Liver (tissue), 9 donors: ENCODE measurements around the gene EML1. TPM values are rescaled to one million over a fixed set of nuclear protein-coding genes. Genes with fewer than 3 reads are reported as not detected.

Experiments used
- DNase-seq: peaks from one replicate; pipeline ENCODE4 v3.0.0-alpha.2; 2017; ENCODE audit warnings: low spot score
- H3K27ac ChIP-seq, 2 donors: one replicate each; pipeline ENCODE4 v1.7.0; 2013; ENCODE audit warnings: inconsistent platforms in 2 of 2, low read length in 2 of 2, control low read depth in 1 of 2, low read depth in 1 of 2, mild to moderate bottlenecking in 1 of 2
- H3K27me3 ChIP-seq, 4 donors: one replicate each; pipeline versions ENCODE4 v1.6.1 to v1.7.0; 2013; ENCODE audit warnings: low read length in 3 of 4, inconsistent platforms in 1 of 4, mild to moderate bottlenecking in 1 of 4, moderate library complexity in 1 of 4; ENCODE audit not compliant: control insufficient read depth in 4 of 4, insufficient read depth in 4 of 4
- H3K36me3 ChIP-seq, 4 donors: one replicate each; pipeline versions ENCODE4 v1.6.1 to v1.7.0; 2013; ENCODE audit warnings: low read length in 3 of 4, mild to moderate bottlenecking in 3 of 4, low read depth in 1 of 4, moderate library complexity in 1 of 4; ENCODE audit not compliant: control insufficient read depth in 4 of 4, insufficient read depth in 3 of 4
- H3K4me1 ChIP-seq, 4 donors: one replicate each; pipeline versions ENCODE4 v1.6.1 to v1.7.0; 2013; ENCODE audit warnings: low read length in 3 of 4, mild to moderate bottlenecking in 3 of 4, moderate library complexity in 1 of 4; ENCODE audit not compliant: control insufficient read depth in 4 of 4, insufficient read depth in 4 of 4
- H3K4me3 ChIP-seq, 3 donors: one replicate each; pipeline versions ENCODE4 v1.6.1 to v1.7.0; 2013; ENCODE audit warnings: low read length in 3 of 3, control low read depth in 1 of 3, low read depth in 1 of 3, mild to moderate bottlenecking in 1 of 3
- H3K9ac ChIP-seq, 2 donors: one replicate each; pipeline ENCODE4 v1.7.0; 2013; ENCODE audit warnings: low read length in 2 of 2, mild to moderate bottlenecking in 2 of 2, moderate library complexity in 2 of 2, control low read depth in 1 of 2, low read depth in 1 of 2
- H3K9me3 ChIP-seq, 4 donors: one replicate each; pipeline versions ENCODE4 v1.6.1 to v1.7.0; 2013; ENCODE audit warnings: low read length in 3 of 4; ENCODE audit not compliant: control insufficient read depth in 4 of 4
- ATF3 ChIP-seq: IDR thresholded peaks from 2 replicates; pipeline ENCODE4 v1.6.1; 2016; ENCODE audit warnings: antibody characterized with exemption
- EGR1 ChIP-seq, 2 donors: IDR thresholded peaks; 2 replicates each; pipeline ENCODE4 v1.6.1; 2016 to 2018; ENCODE audit warnings: antibody characterized with exemption in 2 of 2, low read depth in 2 of 2
- FOXA2 ChIP-seq: IDR thresholded peaks from 2 replicates; pipeline ENCODE4 v1.6.1; 2016; ENCODE audit warnings: antibody characterized with exemption
- HNF4A ChIP-seq, 2 donors: conservative IDR thresholded peaks; 2 replicates each; pipeline ENCODE4 v1.6.1; 2016; ENCODE audit warnings: antibody characterized with exemption in 2 of 2, mild to moderate bottlenecking in 2 of 2
- HNF4G ChIP-seq: IDR thresholded peaks from 2 replicates; pipeline ENCODE4 v1.6.1; 2016; ENCODE audit warnings: antibody characterized with exemption
- JUND ChIP-seq, 2 donors: IDR thresholded peaks; 2 replicates each; pipeline ENCODE4 v1.6.1; 2016; ENCODE audit warnings: antibody characterized with exemption in 2 of 2
- NR2F2 ChIP-seq: IDR thresholded peaks from 2 replicates; pipeline ENCODE4 v1.6.1; 2016; ENCODE audit warnings: antibody characterized with exemption
- RAD21 ChIP-seq, 2 donors: IDR thresholded peaks; 2 replicates each; pipeline ENCODE4 v1.6.1; 2016; ENCODE audit warnings: antibody characterized with exemption in 2 of 2, mild to moderate bottlenecking in 2 of 2
- SP1 ChIP-seq: IDR thresholded peaks from 2 replicates; pipeline ENCODE4 v1.6.1; 2018; ENCODE audit warnings: antibody characterized with exemption, mild to moderate bottlenecking
- TAF1 ChIP-seq: conservative IDR thresholded peaks from 2 replicates; pipeline ENCODE4 v1.6.1; 2016; ENCODE audit warnings: antibody characterized with exemption, mild to moderate bottlenecking
- YY1 ChIP-seq: IDR thresholded peaks from 2 replicates; pipeline ENCODE4 v1.6.1; 2016; ENCODE audit warnings: antibody characterized with exemption, mild to moderate bottlenecking
- WGBS: extraction: QIAGEN DNeasy Blood & Tissue Kit; methylation state at CpG from one replicate; pipeline ENCODE4 v1.1.7; 2013; 5-methylcytosine and 5-hydroxymethylcytosine counted together
- polyA plus RNA-seq, 2 donors: library from polyadenylated mRNA; stranded (reverse) in 1 of 2; unstranded in 1 of 2; fragments of 200-250 nt in 1 of 2; fragments of >200 nt in 1 of 2; fragmentation: Nextera tagmentation in 1 of 2; extraction: Ambion mirVana in 1 of 2; gene quantifications; one replicate each; pipeline versions ENCODE4 v1.2.1 to v1.2.3, GENCODE V29; 2013 to 2015
- total RNA-seq, 2 donors: library from RNA; depleted of rRNA; stranded (reverse); fragments of >200 nt; gene quantifications; one replicate each; pipeline ENCODE4 v1.2.3, GENCODE V29; 2014
- TF ChIP-seq, protein P1 (sequence below): IDR thresholded peaks from 2 replicates; pipeline ENCODE4 v1.6.1; 2016; ENCODE audit warnings: antibody characterized with exemption
- TF ChIP-seq, protein P2 (sequence below): IDR thresholded peaks from 2 replicates; pipeline ENCODE4 v1.6.1; 2016; ENCODE audit warnings: antibody characterized with exemption, mild to moderate bottlenecking
- TF ChIP-seq, protein P3 (sequence below): fragments of 150-350 bp; IDR thresholded peaks from 2 replicates; pipeline ENCODE4 v1.5.1; 2017; ENCODE audit warnings: improper control_type of control experiment, low read depth, low read length; ENCODE audit not compliant: missing input control
- donor health status: healthy.
- donor health status: healthy.
- donor health status: healthy.
- donor health status: healthy.
- donor health status: healthy.

The EML1 gene
- total and polyA plus RNA-seq, 4 donors = 2.7 to 14.6 (median 4.6) TPM

DNA sequence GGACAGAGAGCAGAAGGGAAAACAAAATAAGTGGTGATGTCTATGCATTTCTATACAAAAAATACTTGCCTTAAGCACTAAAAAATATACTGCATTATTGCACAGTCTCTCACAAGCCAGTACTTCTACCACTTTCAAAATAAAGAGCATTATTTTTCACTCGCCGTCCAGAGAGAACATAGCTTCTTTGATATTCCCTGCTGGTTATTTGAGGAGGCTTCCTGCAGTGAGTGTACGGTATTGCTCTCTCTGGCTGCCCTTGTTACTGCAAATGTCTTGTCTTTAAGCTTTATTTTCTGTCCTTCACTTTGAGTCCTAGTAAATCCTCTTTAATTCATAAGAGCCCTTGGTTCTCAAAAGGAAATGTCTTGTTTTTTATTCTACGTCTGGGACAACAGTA lies 81.1 kb downstream of the EML1 start:
- Histone ChIP-seq H3K4me3 (no peak overlapping the region), H3K27ac (no peak overlapping the region), H3K27me3 (no peaks in the 10 kb centered on the region), H3K4me1 (no peaks in the 10 kb centered on the region), H3K9ac (no peak overlapping the region), H3K36me3 (no peaks in the 10 kb centered on the region), H3K9me3 (no peaks in the 10 kb centered on the region)
- TF ChIP-seq FOXA2 (no peak), ATF3 (no peak), YY1 (no peak), HNF4A (conservative IDR thresholded peaks at IDR 0.05) (no peak), HNF4G (no peak), EGR1 (IDR thresholded peaks at IDR 0.05; ENCODE audit: low read depth in 2 of 2) (no peak), SP1 (no peak), TAF1 (no peak), JUND (IDR thresholded peaks at IDR 0.05) (no peak)
- TF ChIP-seq, protein P1, sequence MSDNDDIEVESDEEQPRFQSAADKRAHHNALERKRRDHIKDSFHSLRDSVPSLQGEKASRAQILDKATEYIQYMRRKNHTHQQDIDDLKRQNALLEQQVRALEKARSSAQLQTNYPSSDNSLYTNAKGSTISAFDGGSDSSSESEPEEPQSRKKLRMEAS = no peak
- TF ChIP-seq, protein P2, sequence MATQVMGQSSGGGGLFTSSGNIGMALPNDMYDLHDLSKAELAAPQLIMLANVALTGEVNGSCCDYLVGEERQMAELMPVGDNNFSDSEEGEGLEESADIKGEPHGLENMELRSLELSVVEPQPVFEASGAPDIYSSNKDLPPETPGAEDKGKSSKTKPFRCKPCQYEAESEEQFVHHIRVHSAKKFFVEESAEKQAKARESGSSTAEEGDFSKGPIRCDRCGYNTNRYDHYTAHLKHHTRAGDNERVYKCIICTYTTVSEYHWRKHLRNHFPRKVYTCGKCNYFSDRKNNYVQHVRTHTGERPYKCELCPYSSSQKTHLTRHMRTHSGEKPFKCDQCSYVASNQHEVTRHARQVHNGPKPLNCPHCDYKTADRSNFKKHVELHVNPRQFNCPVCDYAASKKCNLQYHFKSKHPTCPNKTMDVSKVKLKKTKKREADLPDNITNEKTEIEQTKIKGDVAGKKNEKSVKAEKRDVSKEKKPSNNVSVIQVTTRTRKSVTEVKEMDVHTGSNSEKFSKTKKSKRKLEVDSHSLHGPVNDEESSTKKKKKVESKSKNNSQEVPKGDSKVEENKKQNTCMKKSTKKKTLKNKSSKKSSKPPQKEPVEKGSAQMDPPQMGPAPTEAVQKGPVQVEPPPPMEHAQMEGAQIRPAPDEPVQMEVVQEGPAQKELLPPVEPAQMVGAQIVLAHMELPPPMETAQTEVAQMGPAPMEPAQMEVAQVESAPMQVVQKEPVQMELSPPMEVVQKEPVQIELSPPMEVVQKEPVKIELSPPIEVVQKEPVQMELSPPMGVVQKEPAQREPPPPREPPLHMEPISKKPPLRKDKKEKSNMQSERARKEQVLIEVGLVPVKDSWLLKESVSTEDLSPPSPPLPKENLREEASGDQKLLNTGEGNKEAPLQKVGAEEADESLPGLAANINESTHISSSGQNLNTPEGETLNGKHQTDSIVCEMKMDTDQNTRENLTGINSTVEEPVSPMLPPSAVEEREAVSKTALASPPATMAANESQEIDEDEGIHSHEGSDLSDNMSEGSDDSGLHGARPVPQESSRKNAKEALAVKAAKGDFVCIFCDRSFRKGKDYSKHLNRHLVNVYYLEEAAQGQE = no peak
- TF ChIP-seq, protein P3, sequence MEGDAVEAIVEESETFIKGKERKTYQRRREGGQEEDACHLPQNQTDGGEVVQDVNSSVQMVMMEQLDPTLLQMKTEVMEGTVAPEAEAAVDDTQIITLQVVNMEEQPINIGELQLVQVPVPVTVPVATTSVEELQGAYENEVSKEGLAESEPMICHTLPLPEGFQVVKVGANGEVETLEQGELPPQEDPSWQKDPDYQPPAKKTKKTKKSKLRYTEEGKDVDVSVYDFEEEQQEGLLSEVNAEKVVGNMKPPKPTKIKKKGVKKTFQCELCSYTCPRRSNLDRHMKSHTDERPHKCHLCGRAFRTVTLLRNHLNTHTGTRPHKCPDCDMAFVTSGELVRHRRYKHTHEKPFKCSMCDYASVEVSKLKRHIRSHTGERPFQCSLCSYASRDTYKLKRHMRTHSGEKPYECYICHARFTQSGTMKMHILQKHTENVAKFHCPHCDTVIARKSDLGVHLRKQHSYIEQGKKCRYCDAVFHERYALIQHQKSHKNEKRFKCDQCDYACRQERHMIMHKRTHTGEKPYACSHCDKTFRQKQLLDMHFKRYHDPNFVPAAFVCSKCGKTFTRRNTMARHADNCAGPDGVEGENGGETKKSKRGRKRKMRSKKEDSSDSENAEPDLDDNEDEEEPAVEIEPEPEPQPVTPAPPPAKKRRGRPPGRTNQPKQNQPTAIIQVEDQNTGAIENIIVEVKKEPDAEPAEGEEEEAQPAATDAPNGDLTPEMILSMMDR = no peak
- WGBS = 88% methylated on average over 4 of the region's 4 CpGs
- no peak for DNase-seq

- Histone ChIP-seq H3K27ac (no peak overlapping the region), H3K4me3 (no peak overlapping the region), H3K9me3 (no peaks in the 10 kb centered on the region), H3K36me3 (no peaks in the 10 kb centered on the region), H3K27me3 (no peaks in the 10 kb centered on the region), H3K9ac (no peak overlapping the region), H3K4me1 (no peaks in the 10 kb centered on the region)
- TF ChIP-seq YY1 (no peak), EGR1 (IDR thresholded peaks at IDR 0.05; ENCODE audit: low read depth in 2 of 2) (no peak)
- TF ChIP-seq, protein P1 = no peak
- WGBS = 89% methylated on average over 6 of the region's 6 CpGs
- DNase-seq = no peak
These were observed 82.2 kb downstream of the EML1 start for GRCh38 chr14:99875421-99875820.

GRCh38 chr14:99875836-99876235 lies 82.6 kb downstream of the EML1 start:
- Histone ChIP-seq H3K4me3 (no peak overlapping the region), H3K9ac (no peak overlapping the region), H3K4me1 (no peaks in the 10 kb centered on the region)

More at GRCh38 chr14:99875836-99876235, 82.6 kb downstream of the EML1 start:
- no peak for TF ChIP-seq TAF1
- TF ChIP-seq FOXA2 = no peak
- TF ChIP-seq EGR1 (IDR thresholded peaks at IDR 0.05; ENCODE audit: low read depth in 2 of 2) = no peak
- no peak for TF ChIP-seq NR2F2
- no peak for TF ChIP-seq SP1
- TF ChIP-seq RAD21 (IDR thresholded peaks at IDR 0.05) = no peak
- Histone ChIP-seq H3K9me3 (no peaks in the 10 kb centered on the region), H3K27ac (no peak overlapping the region), H3K27me3 (no peaks in the 10 kb centered on the region), H3K36me3 (no peaks in the 10 kb centered on the region)
- DNase-seq = no peak
